HCT116 (cell line): ENCODE measurements around the gene KXD1. TPM values are rescaled to one million over a fixed set of nuclear protein-coding genes. Genes with fewer than 3 reads are reported as not detected.

Experiments
- ATAC-seq: fragments of 200-7000 bp; cut with Tn5 transposase; 2 replicates; pipeline ENCODE4 v1.9.1; 2020; ENCODE audit warnings: mild to moderate bottlenecking, moderate library complexity
- Bru-seq: library from RNA; stranded (reverse); fragments of 400-500 nt; gene quantifications from one replicate; lab custom pipeline; 2021; lab: Mats Ljungman, UMichigan
- BruChase-seq, 2 experiments: library from RNA; stranded (reverse); fragments of 400-500 nt; gene quantifications; one replicate each; lab custom pipeline; 2021; lab: Mats Ljungman, UMichigan
- BruUV-seq: library from RNA; stranded (reverse); fragments of 400-500 nt; replicated peaks from 2 replicates; lab custom pipeline; 2021; lab: Mats Ljungman, UMichigan
- CTCF ChIA-PET: fragments of 300-600 bp; sonication (Branson Sonifier 250); formaldehyde crosslinking; loops from one replicate; lab custom pipeline; 2021; ENCODE audit warnings: antibody characterized with exemption; lab: Charles Lee
- POLR2A ChIA-PET: fragments of 300-600, 350-600 bp; sonication (Branson Sonifier 250); formaldehyde crosslinking; loops from one replicate; lab custom pipeline; 2021; ENCODE audit warnings: antibody characterized with exemption; lab: Charles Lee
- RAD21 ChIA-PET, 2 experiments: fragments of 300-600 bp; sonication (Branson Sonifier 250); formaldehyde crosslinking; loops; one replicate each; lab custom pipeline; 2023; ENCODE audit warnings: low total read pairs in 2 of 2; ENCODE audit not compliant: uncharacterized antibody in 2 of 2, unreplicated experiment in 2 of 2, low non-redundant PET in 1 of 2; lab: Charles Lee
- DNase-seq: peaks from one replicate; pipeline ENCODE4 v3.0.0-alpha.2; 2010; ENCODE audit warnings: low read depth, low spot score
- H2AFZ ChIP-seq: fragments of 200-600 bp; shearing (Covaris generic), sonication (generic); 2 replicates; pipeline ENCODE4 v1.6.1; 2017; ENCODE audit warnings: low read depth, mixed run types, mixed read lengths, antibody characterized with exemption, low read length; ENCODE audit not compliant: poor library complexity, severe bottlenecking
- H3K27ac ChIP-seq: 2 replicates; pipeline ENCODE4 v1.5.1; 2012; ENCODE audit warnings: low read depth, low read length
- H3K27me3 ChIP-seq: fragments of 200-600 bp; sonication (generic); 2 replicates; pipeline ENCODE4 v1.6.1; 2016; ENCODE audit warnings: mixed run types, low read length, mixed read lengths; ENCODE audit not compliant: insufficient read depth
- H3K36me3 ChIP-seq, 2 experiments: fragments of 200-500 bp in 1 of 2; fragments of 200-600 bp in 1 of 2; sonication (Bioruptor generic) in 1 of 2; sonication (generic) in 1 of 2; 2 replicates each; pipeline versions ENCODE4 v1.5.1 to v1.6.1; 2014 to 2016; ENCODE audit warnings: low read length in 2 of 2, inconsistent platforms in 1 of 2, mixed read lengths in 1 of 2, mixed run types in 1 of 2; ENCODE audit not compliant: insufficient read depth in 2 of 2, control insufficient read depth in 1 of 2
- H3K4me1 ChIP-seq, 2 experiments: fragments of 200-600 bp in 1 of 2; sonication (generic) in 1 of 2; 2 replicates each; pipeline versions ENCODE4 v1.5.1 to v1.6.1; 2012 to 2017; ENCODE audit warnings: low read length in 2 of 2, inconsistent platforms in 1 of 2, mild to moderate bottlenecking in 1 of 2, mixed read lengths in 1 of 2, mixed run types in 1 of 2, moderate library complexity in 1 of 2; ENCODE audit not compliant: insufficient read depth in 2 of 2, control insufficient read depth in 1 of 2
- H3K4me2 ChIP-seq: fragments of 200-600 bp; sonication (generic); 2 replicates; pipeline ENCODE4 v1.6.1; 2017; ENCODE audit warnings: mixed run types, low read length, mixed read lengths
- H3K4me3 ChIP-seq, 2 experiments: fragments of 200-600 bp in 1 of 2; sonication (generic) in 1 of 2; replicated peaks in 1 of 2; 2 replicates each; pipeline ENCODE4 v1.5.1; 2011 to 2016; ENCODE audit warnings: low read length in 2 of 2, control low read depth in 1 of 2, low read depth in 1 of 2, mild to moderate bottlenecking in 1 of 2, mixed read lengths in 1 of 2, mixed run types in 1 of 2
- H3K79me2 ChIP-seq: fragments of 200-600 bp; sonication (generic); 2 replicates; pipeline ENCODE4 v1.6.1; 2017; ENCODE audit warnings: mild to moderate bottlenecking, mixed run types, low read length, moderate library complexity, mixed read lengths; ENCODE audit not compliant: insufficient read depth
- H3K9ac ChIP-seq: fragments of 200-600 bp; sonication (generic); 2 replicates; pipeline ENCODE4 v1.6.1; 2016; ENCODE audit warnings: low read length, mixed read lengths
- H3K9me2 ChIP-seq: fragments of 200-600 bp; sonication (generic), shearing (Covaris generic); 2 replicates; pipeline ENCODE4 v1.6.1; 2017; ENCODE audit warnings: mixed run types, mild to moderate bottlenecking, moderate library complexity; ENCODE audit not compliant: insufficient read depth
- H3K9me3 ChIP-seq, 2 experiments: fragments of 200-500 bp in 1 of 2; fragments of 200-600 bp in 1 of 2; sonication (Bioruptor generic) in 1 of 2; sonication (generic) in 1 of 2; 2 replicates each; pipeline ENCODE4 v1.6.1; 2014 to 2017; ENCODE audit warnings: low read length in 2 of 2, mixed read lengths in 2 of 2, inconsistent platforms in 1 of 2, low read depth in 1 of 2, mild to moderate bottlenecking in 1 of 2, mixed run types in 1 of 2, moderate library complexity in 1 of 2; ENCODE audit not compliant: control insufficient read depth in 1 of 2, insufficient read depth in 1 of 2
- H4K20me1 ChIP-seq: fragments of 200-600 bp; sonication (generic), shearing (Covaris generic); 2 replicates; pipeline ENCODE4 v1.6.1; 2017; ENCODE audit warnings: mixed run types, mild to moderate bottlenecking, moderate library complexity; ENCODE audit not compliant: insufficient read depth
- ATF3 ChIP-seq: IDR thresholded peaks from 2 replicates; pipeline ENCODE4 v1.6.1; 2012
- CBX3 ChIP-seq: IDR thresholded peaks from 2 replicates; pipeline ENCODE4 v1.6.1; 2012; ENCODE audit warnings: low read depth
- EGR1 ChIP-seq: IDR thresholded peaks from 2 replicates; pipeline ENCODE4 v1.6.1; 2012; ENCODE audit warnings: low read depth
- ELF1 ChIP-seq: IDR thresholded peaks from 2 replicates; pipeline ENCODE4 v1.6.1; 2012; ENCODE audit warnings: low read depth, borderline replicate concordance
- EZH2phosphoT487 ChIP-seq: fragments of 200-600 bp; IDR thresholded peaks from 2 replicates; pipeline ENCODE4 v1.6.1; 2018; ENCODE audit warnings: antibody characterized with exemption, borderline replicate concordance
- MAX ChIP-seq: IDR thresholded peaks from 2 replicates; pipeline ENCODE4 v1.6.1; 2012
- POLR2A ChIP-seq: IDR thresholded peaks from 2 replicates; pipeline ENCODE4 v1.7.0; 2011; ENCODE audit warnings: borderline replicate concordance; ENCODE audit not compliant: insufficient read depth, insufficient read length; ENCODE audit errors: extremely low read depth
- POLR2AphosphoS5 ChIP-seq: IDR thresholded peaks from 2 replicates; pipeline ENCODE4 v1.6.1; 2011; ENCODE audit warnings: mild to moderate bottlenecking, low read depth, low read length, moderate library complexity
- RAD21 ChIP-seq: IDR thresholded peaks from 2 replicates; pipeline ENCODE4 v1.6.1; 2012; ENCODE audit warnings: low read depth, mild to moderate bottlenecking
- SIN3A ChIP-seq: IDR thresholded peaks from 2 replicates; pipeline ENCODE4 v1.6.1; 2012; ENCODE audit warnings: low read depth
- SP1 ChIP-seq: IDR thresholded peaks from 2 replicates; pipeline ENCODE4 v1.6.1; 2012; ENCODE audit warnings: low read depth
- TCF7L2 ChIP-seq: IDR thresholded peaks from 2 replicates; pipeline ENCODE4 v1.7.0; 2011; ENCODE audit warnings: borderline replicate concordance, inconsistent platforms; ENCODE audit not compliant: insufficient read depth, insufficient read length; ENCODE audit errors: extremely low read depth
- YY1 ChIP-seq: IDR thresholded peaks from 2 replicates; pipeline ENCODE4 v1.6.1; 2011; ENCODE audit warnings: low read length, low read depth, moderate library complexity, mild to moderate bottlenecking; ENCODE audit not compliant: insufficient replicate concordance; ENCODE audit errors: extremely low read depth
- ZFX ChIP-seq: fragments of 450-650 bp; IDR thresholded peaks from 2 replicates; pipeline ENCODE4 v1.6.1; 2017
- intact Hi-C: fragments of 100-400 bp; cut with micrococcal nuclease; formaldehyde crosslinking; loops from 2 replicates; pipeline ENCODE4 v1.10.0; 2022
- long read RNA-seq: library from polyadenylated mRNA; unstranded; transcript quantifications from one replicate; pipeline ENCODE4 v2.0.0, GENCODE V29; 2021; ENCODE audit not compliant: unreplicated experiment
- polyA plus RNA-seq: library from polyadenylated mRNA; unstranded; fragments of >200 nt; gene quantifications from 2 replicates; pipeline ENCODE4 v1.2.1, GENCODE V29; 2012; ENCODE audit warnings: missing spikeins
- total RNA-seq: library from RNA; stranded (reverse); gene quantifications from one replicate; pipeline ENCODE4 v1.2.1, GENCODE V29; 2021; ENCODE audit not compliant: unreplicated experiment
- TF ChIP-seq, protein P1 (sequence below): IDR thresholded peaks from 2 replicates; pipeline ENCODE4 v1.6.1; 2011; ENCODE audit warnings: mild to moderate bottlenecking, low read length, moderate library complexity; ENCODE audit not compliant: insufficient replicate concordance; ENCODE audit errors: extremely low read depth

Gene KXD1, protein sequence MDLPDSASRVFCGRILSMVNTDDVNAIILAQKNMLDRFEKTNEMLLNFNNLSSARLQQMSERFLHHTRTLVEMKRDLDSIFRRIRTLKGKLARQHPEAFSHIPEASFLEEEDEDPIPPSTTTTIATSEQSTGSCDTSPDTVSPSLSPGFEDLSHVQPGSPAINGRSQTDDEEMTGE
- 139 TPM for total RNA-seq
- polyA plus RNA-seq: 212 and 220 TPM in 2 replicates
- percentile 84 among the genes with signal in this experiment for Bru-seq, nascent RNA
- BruChase-seq, experiment 1, labeled RNA remaining after a 6-hour chase: percentile 92 among the genes with signal in this experiment
- BruChase-seq, experiment 2, labeled RNA remaining after a 2-hour chase: percentile 90 among the genes with signal in this experiment
- long read RNA-seq, transcript KXD1-205 (4 exons, 686 nt): minor isoform, 7 of 159 reads
- long read RNA-seq, transcript KXD1-201 (5 exons, 1,426 nt): major isoform, 80 of 159 reads
- long read RNA-seq, partial matches to known transcripts: 4 of 159 reads
- long read RNA-seq, other reads (novel, unspliced or antisense): 55 of 159 reads

DNA sequence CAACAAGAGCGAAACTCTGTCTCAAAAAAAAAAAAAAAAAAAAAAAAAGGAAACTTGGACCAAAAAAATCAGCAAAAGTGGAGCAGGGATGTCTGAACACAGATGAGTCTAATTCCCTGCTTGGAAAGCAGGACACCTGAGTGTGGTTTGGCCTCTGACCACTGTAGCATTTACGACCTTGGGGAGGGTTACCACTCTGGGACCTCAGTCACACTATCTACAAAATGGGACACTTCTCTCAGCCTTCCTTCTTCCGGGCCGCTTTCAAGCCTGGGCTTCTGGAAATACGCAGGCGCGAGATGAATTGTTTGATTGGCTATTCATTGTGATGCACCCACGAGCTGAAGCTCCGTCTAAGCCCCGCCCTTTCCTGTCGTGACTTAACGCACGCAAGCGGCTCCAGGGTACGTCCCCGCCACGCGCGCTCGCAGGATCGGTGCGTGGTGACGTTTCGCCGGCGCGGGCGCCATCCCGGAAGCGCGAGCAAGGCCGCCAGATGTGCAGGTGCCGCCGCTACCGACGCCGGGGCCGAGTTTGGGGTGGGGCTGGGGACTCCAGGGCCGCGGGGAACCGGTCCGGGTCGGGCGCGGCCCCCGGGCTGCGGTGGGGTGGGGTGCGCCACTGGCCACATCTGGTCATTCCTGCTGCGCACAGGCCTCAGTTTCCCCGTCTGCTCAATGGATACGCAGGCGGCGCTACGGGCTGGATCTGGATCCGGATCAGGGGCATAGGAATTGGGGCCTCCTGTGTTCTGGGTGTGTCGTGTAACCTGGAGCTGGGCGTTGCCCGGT, at the start of gene KXD1:
TSS of gene KXD1 (plus strand) at position 460 of the 791 bp plus-strand sequence. CDS start 4,187 bp downstream, outside the sequence.
- no TSS peak for BruUV-seq
- intact Hi-C loops: loop anchor here (1.0 kb wide), 2 partner anchors 33 to 35 kb away; partner anchors contain the start of gene ELL

More for the DNA sequence above, at the start of gene KXD1:
- peak; percentile 97 for ATAC-seq
- Histone ChIP-seq H3K4me3 (peak within 1 kb of the TSS; percentile 89 to 100), H3K4me2 (peak within 1 kb of the TSS; percentile 91), H3K9me2 (no peaks in the 10 kb centered on the region), H4K20me1 (no peaks in the 10 kb centered on the region), H3K36me3 (peaks cover 4 to 16% of the 10 kb centered on the region in 2 experiments; a peak in 2 of 4 replicates), H3K4me1 (peaks cover 4 to 22% of the 10 kb centered on the region in 2 experiments; a peak in 3 of 4 replicates), H3K9ac (peak within 1 kb of the TSS; percentile 94), H3K79me2 (peaks cover 51% of the 10 kb centered on the region), H3K27ac (peak within 1 kb of the TSS; percentile 79), H2AFZ (no peak within 1 kb of the TSS), H3K27me3 (no peaks in the 10 kb centered on the region), H3K9me3 (no peaks in the 10 kb centered on the region)
- CTCF ChIA-PET: interaction anchor here (0.6 to 1.5 kb wide), 4 partner anchors 11 to 114 kb away, joined by 3 to 4 read pairs (median 3); no protein-coding TSS in a partner anchor
- RAD21 ChIA-PET: interaction anchor here in 1 of 2 experiments (0.8 kb wide), 1 partner anchor 31 kb away, joined by 4 read pairs; no protein-coding TSS in a partner anchor
- TF ChIP-seq ELF1 (peak; percentile 80), SIN3A (peak; percentile 77), YY1 (no peak), EZH2phosphoT487 (no peak), ZFX (peak; percentile 54; the same call in 1 of the 2 replicates), RAD21 (no peak), ATF3 (no peak), EGR1 (no peak; the same call in 1 of the 2 replicates), TCF7L2 (peak; percentile 71), POLR2A (peak; percentile 55), CBX3 (peak; percentile 93), MAX (peak; percentile 93), POLR2AphosphoS5 (peak; percentile 78), SP1 (peak; percentile 65)
- TF ChIP-seq, protein P1, sequence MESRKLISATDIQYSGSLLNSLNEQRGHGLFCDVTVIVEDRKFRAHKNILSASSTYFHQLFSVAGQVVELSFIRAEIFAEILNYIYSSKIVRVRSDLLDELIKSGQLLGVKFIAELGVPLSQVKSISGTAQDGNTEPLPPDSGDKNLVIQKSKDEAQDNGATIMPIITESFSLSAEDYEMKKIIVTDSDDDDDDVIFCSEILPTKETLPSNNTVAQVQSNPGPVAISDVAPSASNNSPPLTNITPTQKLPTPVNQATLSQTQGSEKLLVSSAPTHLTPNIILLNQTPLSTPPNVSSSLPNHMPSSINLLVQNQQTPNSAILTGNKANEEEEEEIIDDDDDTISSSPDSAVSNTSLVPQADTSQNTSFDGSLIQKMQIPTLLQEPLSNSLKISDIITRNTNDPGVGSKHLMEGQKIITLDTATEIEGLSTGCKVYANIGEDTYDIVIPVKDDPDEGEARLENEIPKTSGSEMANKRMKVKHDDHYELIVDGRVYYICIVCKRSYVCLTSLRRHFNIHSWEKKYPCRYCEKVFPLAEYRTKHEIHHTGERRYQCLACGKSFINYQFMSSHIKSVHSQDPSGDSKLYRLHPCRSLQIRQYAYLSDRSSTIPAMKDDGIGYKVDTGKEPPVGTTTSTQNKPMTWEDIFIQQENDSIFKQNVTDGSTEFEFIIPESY: no peak
- POLR2A ChIA-PET: interaction anchor here (0.7 to 2.4 kb wide), 13 partner anchors 10 to 282 kb away, joined by 3 to 15 read pairs (median 3); partner anchors contain the start of genes ELL, FKBP8 and UBA52
- DNase-seq: peak; percentile 99
